Stimulated activated CD8-positive, alpha-beta memory T cell treated with anti-CD3 and anti-CD28 coated beads, Interleukin-7, amount 100 ng/mL, for 4 hours (primary cell): ENCODE data around the gene HS3ST1.

Experiments used
- DNase-seq, 2 donors: peaks; one replicate each; pipeline ENCODE4 v3.0.0-alpha.2; 2020; ENCODE audit warnings: low read depth in 2 of 2

The HS3ST1 gene

DNA sequence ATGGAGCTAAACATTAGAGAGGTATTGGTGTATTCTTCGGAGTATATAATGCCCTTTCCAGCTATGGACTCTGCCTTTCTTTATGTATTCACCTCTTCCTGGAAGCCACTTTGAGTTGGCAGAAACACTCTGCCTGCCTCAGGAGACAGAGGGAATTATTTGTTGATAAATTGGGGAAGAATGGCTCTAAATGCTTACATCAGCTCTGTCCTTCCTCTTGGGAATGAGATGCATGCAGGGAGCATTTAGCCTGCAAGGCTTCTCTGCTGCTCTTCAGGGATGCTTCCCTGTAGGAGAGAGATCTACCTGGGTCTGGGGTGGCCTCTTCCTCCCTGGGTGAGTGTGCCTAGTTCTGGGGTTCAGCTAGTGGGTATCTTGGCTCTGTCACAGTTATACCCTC is 6.9 kb upstream of the HS3ST1 start:
- DNase-seq = no peak

DNA sequence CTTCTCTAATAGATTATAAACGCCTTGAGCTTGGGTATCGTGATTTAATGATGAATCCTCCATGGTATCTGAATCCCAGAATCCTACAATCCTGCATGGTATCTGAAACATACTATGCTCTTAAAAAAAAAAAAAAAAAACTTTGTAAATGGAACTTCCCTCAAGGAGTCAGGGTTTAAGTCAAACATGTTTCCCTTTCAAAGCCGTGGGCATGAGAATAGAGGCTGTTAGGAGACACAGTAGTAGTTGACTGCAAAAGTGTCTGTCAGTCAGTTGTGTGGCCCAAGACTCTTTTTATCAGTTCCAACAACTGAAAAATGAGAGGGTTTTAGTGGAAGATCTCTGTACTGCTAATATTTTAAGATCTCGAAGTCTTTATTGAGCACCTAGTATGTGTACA is 2.4 kb upstream of the HS3ST1 start:
- no peak for DNase-seq

DNA sequence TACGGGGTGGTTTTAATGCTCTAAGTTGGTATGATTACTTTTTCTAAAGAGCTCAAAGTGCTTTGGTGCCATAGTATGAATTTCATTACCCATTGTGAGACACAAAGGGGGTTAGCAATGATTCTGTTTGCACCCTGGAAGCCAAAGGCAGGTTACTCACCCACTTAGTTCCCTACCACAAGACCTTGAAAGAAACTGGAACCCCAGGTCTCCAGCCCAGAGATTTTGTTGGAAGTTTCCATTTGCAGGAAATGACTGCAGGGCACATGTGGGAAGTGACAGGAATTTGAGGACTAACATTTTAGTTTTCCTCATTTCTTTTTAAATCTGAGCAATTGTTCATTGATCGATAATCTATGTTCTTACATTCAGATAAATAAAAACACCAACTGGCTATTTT is 1.8 kb upstream of the HS3ST1 start:
- no peak for DNase-seq

GRCh38 chr4:11429699-11430045 is 978 bp upstream of the HS3ST1 start:
- no peak for DNase-seq

DNA sequence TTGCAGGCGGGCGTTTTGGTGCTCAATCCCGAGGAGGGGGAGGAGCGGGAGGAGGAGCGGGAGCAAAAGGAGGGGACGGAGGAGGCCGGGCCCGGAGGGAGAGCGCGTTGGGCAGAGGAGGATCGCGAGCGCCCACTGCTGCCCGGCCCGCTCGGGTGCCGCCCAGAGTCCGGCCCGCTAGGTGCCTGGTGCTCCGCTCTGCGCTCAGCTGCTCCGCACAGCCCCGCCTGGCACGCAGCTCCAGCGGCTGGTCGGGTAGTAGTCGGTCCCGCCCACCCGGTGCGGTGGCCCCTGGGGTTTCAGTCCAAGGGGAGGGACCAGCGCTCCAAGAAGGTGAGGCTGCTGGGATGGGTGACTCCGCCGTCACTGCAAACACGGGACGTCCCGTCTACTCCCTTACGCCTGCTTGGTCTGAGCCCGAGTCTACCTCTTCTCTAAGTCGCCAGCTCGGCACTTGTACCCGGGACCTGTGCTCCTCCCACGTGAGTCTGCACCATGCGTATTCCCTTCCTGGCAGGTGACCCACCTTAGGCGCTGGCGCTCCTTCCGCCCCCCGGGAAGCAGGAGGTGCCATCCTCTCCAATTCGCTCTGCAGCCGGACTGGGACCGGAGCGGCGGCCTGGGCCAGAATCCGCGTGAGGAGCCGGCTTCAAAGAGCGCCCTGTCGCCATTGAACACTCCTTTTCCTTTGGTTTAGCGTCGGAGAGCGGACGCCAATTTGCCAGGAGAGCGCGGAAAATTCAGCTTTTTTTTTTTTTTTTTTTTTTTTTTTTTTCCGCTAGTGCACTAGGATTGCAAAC is 405 bp upstream of the HS3ST1 start:
- DNase-seq = peak in 1 of 2 donors; percentile 2

GRCh38 chr4:11427121-11427996 is 1.3 kb downstream of the HS3ST1 start:
- no peak for DNase-seq

- DNase-seq = no peak
These were observed 2.0 kb downstream of the HS3ST1 start for GRCh38 chr4:11426731-11427120.

DNA sequence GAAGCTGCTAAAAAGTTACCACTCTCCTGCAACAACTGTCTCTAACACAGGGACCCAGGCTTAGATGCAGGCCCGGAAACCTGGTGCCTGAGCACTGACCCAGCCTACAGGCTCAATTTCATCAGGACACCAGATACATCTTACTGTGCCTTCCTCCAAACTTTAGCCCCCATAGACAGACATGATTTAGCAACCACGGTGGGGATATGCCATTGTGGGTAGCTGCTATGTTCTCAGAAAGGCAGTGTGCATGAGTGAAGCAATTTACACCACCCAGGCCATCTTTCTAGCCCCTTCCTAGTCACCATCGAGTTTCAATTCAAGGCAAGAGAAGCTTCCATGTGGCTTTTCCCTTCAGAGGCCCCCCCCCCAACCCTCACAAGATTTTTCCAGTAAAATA is 2.7 kb downstream of the HS3ST1 start:
- DNase-seq = no peak

- DNase-seq = no peak
These were observed 3.8 kb downstream of the HS3ST1 start for GRCh38 chr4:11424856-11425255.

DNA sequence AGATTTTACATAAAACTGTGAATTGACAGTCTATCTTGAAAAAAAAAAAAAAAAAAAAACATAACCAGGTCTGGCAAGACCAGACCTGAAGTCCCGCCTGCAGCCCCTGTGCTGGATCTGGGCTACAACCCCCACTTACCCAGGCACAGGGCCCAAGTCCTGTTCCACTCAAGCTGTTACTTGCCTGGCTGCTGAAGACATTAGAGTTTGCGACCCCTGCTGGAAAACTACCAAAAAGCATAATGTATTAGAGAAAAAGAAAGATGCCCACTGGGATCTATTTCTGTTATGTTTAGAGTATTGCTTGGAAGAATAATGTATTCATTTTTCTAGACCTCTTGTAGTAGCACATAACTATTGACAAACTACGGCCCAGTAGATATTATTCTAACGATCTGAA is 4.7 kb downstream of the HS3ST1 start:
- no peak for DNase-seq

GRCh38 chr4:11423465-11423864 is 5.2 kb downstream of the HS3ST1 start:
- no peak for DNase-seq

DNA sequence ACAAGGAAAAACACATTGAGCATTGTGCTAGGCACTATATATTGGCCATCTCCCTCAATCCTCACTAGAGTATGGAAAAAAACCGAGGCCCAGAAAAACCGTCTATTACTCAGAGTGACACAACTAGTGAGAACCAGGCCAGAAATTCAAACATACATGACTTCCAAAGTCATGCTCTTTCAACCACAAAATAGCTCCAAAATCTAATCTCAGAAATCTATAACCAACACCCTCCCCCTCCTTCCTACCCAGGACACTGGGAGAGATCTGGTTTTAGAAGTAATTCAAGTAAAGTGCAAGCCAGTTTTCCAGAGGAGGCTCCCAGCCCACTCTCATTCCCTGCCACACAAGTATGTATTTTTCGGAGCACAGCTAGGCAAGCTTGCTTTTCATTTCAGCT is 7.6 kb downstream of the HS3ST1 start:
- DNase-seq = no peak

- DNase-seq = no peak
These were observed 8.4 kb downstream of the HS3ST1 start for GRCh38 chr4:11420327-11420726.

GRCh38 chr4:11418610-11419009 is 10.1 kb downstream of the HS3ST1 start:
- no peak for DNase-seq

DNA sequence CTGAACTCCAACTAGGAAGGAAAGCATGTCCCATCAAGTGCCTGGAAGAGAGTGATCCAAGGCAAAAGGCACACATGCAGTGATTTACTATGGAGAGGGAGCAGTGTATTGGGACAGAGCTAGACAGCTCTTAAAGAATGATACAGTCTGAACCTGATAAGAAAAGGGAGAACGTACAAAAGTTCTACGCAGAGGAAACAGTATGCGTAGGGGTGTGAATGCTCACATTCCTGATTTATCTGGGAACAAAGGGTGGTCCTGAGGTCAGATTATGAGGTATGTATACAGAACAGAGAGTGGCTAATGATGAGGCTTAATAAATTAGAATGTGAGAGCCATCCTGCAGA is 12.0 kb downstream of the HS3ST1 start:
- no peak for DNase-seq

GRCh38 chr4:11416071-11416766 is 12.5 kb downstream of the HS3ST1 start:
- no peak for DNase-seq

- no peak for DNase-seq
These were observed 13.2 kb downstream of the HS3ST1 start for GRCh38 chr4:11415409-11416070.

GRCh38 chr4:11412211-11412610 is 16.5 kb downstream of the HS3ST1 start:
- DNase-seq = no peak

DNA sequence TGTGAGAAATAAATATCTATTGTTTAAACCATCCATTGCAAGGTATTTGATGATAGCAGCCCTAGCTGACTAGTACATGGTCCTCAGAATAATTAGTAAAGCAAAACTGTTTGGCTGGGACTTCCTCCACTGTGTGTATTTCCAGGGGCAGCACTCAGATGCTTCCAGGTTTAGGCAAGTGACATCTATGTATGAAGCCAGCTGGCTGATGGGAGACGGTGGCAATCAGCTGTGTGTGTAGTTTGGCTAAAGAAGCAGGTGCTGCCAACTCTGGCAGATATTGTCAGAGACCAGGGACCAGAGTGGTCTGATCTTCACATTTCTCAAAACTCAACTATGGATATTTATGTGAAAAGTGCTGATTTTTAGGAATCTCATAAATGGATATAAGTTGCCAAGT is 19.1 kb downstream of the HS3ST1 start:
- DNase-seq = no peak

DNA sequence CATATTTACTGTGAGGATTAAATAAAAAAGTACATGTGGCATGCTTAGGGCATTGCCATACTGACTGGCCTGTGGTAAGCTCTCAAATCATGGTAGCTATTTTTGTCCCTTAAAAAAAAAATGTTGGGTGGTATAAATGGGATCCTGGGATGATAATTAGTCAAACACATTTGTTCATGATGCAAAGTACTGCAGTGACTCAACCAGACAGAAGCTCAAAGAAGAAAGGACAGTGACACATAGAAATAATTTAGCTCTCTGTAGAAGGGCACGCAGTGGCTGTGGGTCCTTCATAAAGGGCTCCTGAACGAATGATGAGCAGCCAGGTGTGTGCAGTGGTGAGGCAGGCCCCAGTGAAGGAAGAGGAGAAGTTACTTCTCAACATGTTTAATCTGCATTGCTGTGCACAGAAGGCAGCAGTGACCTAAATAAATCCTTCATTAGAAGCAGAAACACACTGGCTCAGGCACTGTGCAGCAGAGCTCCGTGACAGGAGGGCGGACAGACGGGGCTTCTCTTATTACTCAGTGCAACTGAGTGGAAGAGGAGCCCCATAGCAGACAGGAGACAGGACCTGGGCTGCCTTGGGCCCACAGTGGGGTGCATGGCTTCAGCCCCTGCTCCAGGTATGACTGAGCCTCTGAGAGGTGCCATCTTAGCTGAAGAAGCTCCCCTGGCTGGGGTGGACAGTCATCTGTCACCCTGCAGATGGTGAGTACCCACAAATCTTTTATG is 20.3 kb downstream of the HS3ST1 start:
- DNase-seq = no peak

GRCh38 chr4:11407551-11407950 is 21.1 kb downstream of the HS3ST1 start:
- DNase-seq = no peak
